Endothelial cell of umbilical vein (primary cell): ENCODE results near the gene TNRC6A. TPM values are rescaled to one million over a fixed set of nuclear protein-coding genes. Genes with fewer than 3 reads are reported as not detected.

Experiments used
- BruUV-seq: library from RNA; stranded (reverse); fragments of 400-500 nt; replicated peaks from 2 replicates; lab custom pipeline; 2021; lab: Mats Ljungman, UMichigan
- CTCF ChIA-PET: fragments of 300-600, 350-600 bp; sonication (Branson Sonifier 250); formaldehyde crosslinking; loops from one replicate; lab custom pipeline; 2021; ENCODE audit warnings: antibody characterized with exemption, inconsistent platforms; lab: Charles Lee
- POLR2A ChIA-PET: fragments of 300-600, 350-600 bp; sonication (Branson Sonifier 250); formaldehyde crosslinking; loops from one replicate; lab custom pipeline; 2021; ENCODE audit warnings: antibody characterized with exemption, inconsistent platforms; lab: Charles Lee
- DNase-seq: peaks from one replicate; pipeline ENCODE4 v3.0.0-alpha.2; 2011; ENCODE audit warnings: low read depth, low spot score
- FAIRE-seq: peaks from 2 replicates; lab custom pipeline; 2011; peaks lifted over from hg19 to GRCh38; lab: Jason Lieb, UNC
- H2AFZ ChIP-seq: 2 replicates; pipeline ENCODE4 v1.6.0; 2012; ENCODE audit warnings: low read depth, low read length, control low read depth, inconsistent platforms
- H3K27ac ChIP-seq: 2 replicates; pipeline ENCODE4 v1.5.1; 2011; ENCODE audit warnings: low read depth, mild to moderate bottlenecking, control low read depth, low read length, moderate library complexity; ENCODE audit not compliant: insufficient read depth
- H3K27me3 ChIP-seq, 2 experiments: 2 replicates each; pipeline versions ENCODE4 v1.6.0 to v1.6.1; 2011; ENCODE audit warnings: low read length in 2 of 2, mixed read lengths in 1 of 2; ENCODE audit not compliant: control insufficient read depth in 2 of 2, insufficient read depth in 2 of 2
- H3K36me3 ChIP-seq, 2 experiments: 2 replicates in 1 of 2; 3 replicates in 1 of 2; pipeline ENCODE4 v1.5.1; 2011; ENCODE audit warnings: low read length in 2 of 2, mild to moderate bottlenecking in 1 of 2, moderate library complexity in 1 of 2; ENCODE audit not compliant: control insufficient read depth in 2 of 2, insufficient read depth in 2 of 2; ENCODE audit errors: extremely low read depth in 1 of 2
- H3K4me1 ChIP-seq: 3 replicates; pipeline ENCODE4 v1.5.1; 2011; ENCODE audit warnings: mild to moderate bottlenecking, low read length; ENCODE audit not compliant: control insufficient read depth, insufficient read depth; ENCODE audit errors: extremely low read depth
- H3K4me2 ChIP-seq: 2 replicates; pipeline ENCODE4 v1.6.1; 2011; ENCODE audit warnings: low read length, control low read depth, mixed read lengths; ENCODE audit not compliant: insufficient read depth
- H3K4me3 ChIP-seq, 3 experiments: fragments of 200-600 bp in 1 of 3; sonication (generic), shearing (Covaris generic) in 1 of 3; replicated peaks in 1 of 3; 2 replicates each; pipeline ENCODE4 v1.5.1; 2011 to 2016; ENCODE audit warnings: control low read depth in 3 of 3, low read length in 3 of 3, mild to moderate bottlenecking in 2 of 3, inconsistent platforms in 1 of 3, low read depth in 1 of 3, moderate library complexity in 1 of 3; ENCODE audit not compliant: insufficient read depth in 1 of 3
- H3K79me2 ChIP-seq: 2 replicates; pipeline ENCODE4 v1.6.0; 2012; ENCODE audit warnings: low read length, inconsistent platforms; ENCODE audit not compliant: control insufficient read depth, insufficient read depth
- H3K9ac ChIP-seq: replicated peaks from 2 replicates; pipeline ENCODE3; 2011; ENCODE audit warnings: low read length, control low read depth; ENCODE audit not compliant: insufficient read depth; ENCODE audit errors: extremely low read depth
- H3K9me1 ChIP-seq: replicated peaks from 3 replicates; pipeline ENCODE4 v1.6.0; 2011; ENCODE audit warnings: mild to moderate bottlenecking, low read length; ENCODE audit not compliant: control insufficient read depth, insufficient read depth; ENCODE audit errors: extremely low read depth
- H3K9me3 ChIP-seq: replicated peaks from 2 replicates; pipeline ENCODE4 v1.5.1; 2012; ENCODE audit warnings: low read length, inconsistent platforms; ENCODE audit not compliant: control insufficient read depth, insufficient read depth
- H4K20me1 ChIP-seq: replicated peaks from 2 replicates; pipeline ENCODE3; 2011; ENCODE audit warnings: mild to moderate bottlenecking, low read length; ENCODE audit not compliant: control insufficient read depth, insufficient read depth; ENCODE audit errors: extremely low read depth
- CTCF ChIP-seq, 2 donors: IDR thresholded peaks; 1 replicate in 1 of 2; 2 replicates in 1 of 2; pipeline ENCODE4 v1.5.1; 2011; ENCODE audit warnings: low read length in 2 of 2, mild to moderate bottlenecking in 2 of 2, moderate library complexity in 2 of 2, control low read depth in 1 of 2, inconsistent platforms in 1 of 2, low read depth in 1 of 2; ENCODE audit not compliant: insufficient read depth in 1 of 2; ENCODE audit errors: extremely low read depth in 1 of 2
- EZH2 ChIP-seq: IDR thresholded peaks from 2 replicates; pipeline ENCODE4 v1.6.1; 2012; ENCODE audit warnings: borderline replicate concordance, low read depth, mild to moderate bottlenecking, moderate library complexity, low read length, inconsistent platforms; ENCODE audit not compliant: severe bottlenecking
- FOS ChIP-seq: IDR thresholded peaks from 2 replicates; pipeline ENCODE4 v1.6.1; 2011; ENCODE audit warnings: mild to moderate bottlenecking, low read length, moderate library complexity, borderline replicate concordance; ENCODE audit not compliant: insufficient read depth
- GATA2 ChIP-seq: IDR thresholded peaks from 2 replicates; pipeline ENCODE4 v1.7.0; 2011; ENCODE audit warnings: low read depth, mild to moderate bottlenecking, moderate library complexity, mixed read lengths, low read length; ENCODE audit not compliant: insufficient read length, insufficient read depth
- JUN ChIP-seq: IDR thresholded peaks from 2 replicates; pipeline ENCODE4 v1.6.1; 2011; ENCODE audit warnings: borderline replicate concordance, low read depth; ENCODE audit not compliant: insufficient read length, insufficient read depth
- MAX ChIP-seq: IDR thresholded peaks from 2 replicates; pipeline ENCODE4 v1.6.1; 2011; ENCODE audit not compliant: insufficient read depth, insufficient read length
- MYC ChIP-seq: IDR thresholded peaks from one replicate; pipeline ENCODE4 v1.6.1; 2011; ENCODE audit warnings: mild to moderate bottlenecking, low read depth, low read length
- POLR2A ChIP-seq: IDR thresholded peaks from 2 replicates; pipeline ENCODE4 v1.6.1; 2012; ENCODE audit warnings: low read depth, mild to moderate bottlenecking, control low read depth, low read length
- POLR2AphosphoS5 ChIP-seq: IDR thresholded peaks from 2 replicates; pipeline ENCODE4 v1.6.1; 2012; ENCODE audit warnings: low read depth, mild to moderate bottlenecking, control low read depth, low read length, moderate library complexity; ENCODE audit not compliant: insufficient read depth
- dilution Hi-C: fragments of 300-500 bp; cut with MboI; formaldehyde crosslinking; loops from one replicate; pipeline ENCODE4 v1.15.0; 2019; ENCODE audit warnings: low sequenced_read_pairs; ENCODE audit not compliant: extremely low pct_ligation_motif_present
- intact Hi-C: fragments of 100-400 bp; cut with micrococcal nuclease; formaldehyde crosslinking; loops from one replicate; pipeline ENCODE4 v1.10.0; 2022
- polyA plus RNA-seq, 4 experiments: library from polyadenylated mRNA; depleted of rRNA in 3 of 4; stranded (reverse) in 3 of 4; unstranded in 1 of 4; fragments of >200 nt; gene quantifications; 2 replicates each; pipeline versions ENCODE4 v1.2.1 to v1.2.3, GENCODE V29; 2011 to 2012; ENCODE audit warnings: missing spikeins in 1 of 4
- total RNA-seq: library from RNA; stranded (reverse); gene quantifications from 2 replicates; pipeline ENCODE4 v1.2.3, GENCODE V29; 2021

TNRC6A gene
- total and polyA plus RNA-seq, 2 donors (not counting 3 experiments of a cell fraction or from before 2014, with no cell fraction given) = 39.3 to 74.5 TPM

- H3K36me3 ChIP-seq = peaks cover 27 to 42% of the 10 kb centered on the region in 2 experiments
- no peak overlapping the region for H2AFZ ChIP-seq
- H3K27me3 ChIP-seq = no peaks in the 10 kb centered on the region
- peaks cover 4% of the 10 kb centered on the region for H3K4me1 ChIP-seq
- BruUV-seq = no TSS peak
- no peak overlapping the region for H3K4me2 ChIP-seq
- H3K27ac ChIP-seq = no peak overlapping the region
- ChIA-PET POLR2A (no interaction called here), CTCF (interaction anchor here (1.2 kb wide), 1 partner anchor 298 kb away, joined by 3 read pairs; no protein-coding TSS in a partner anchor)
- FAIRE-seq (no peak), DNase-seq (no peak)
- H3K4me3 ChIP-seq = no peak overlapping the region
- dilution Hi-C loops (no loop called here), intact Hi-C loops (no loop called here)
- H3K9ac ChIP-seq = no peak overlapping the region
- H3K79me2 ChIP-seq = no peaks in the 10 kb centered on the region
- no peak for TF ChIP-seq POLR2AphosphoS5
- TF ChIP-seq MYC = no peak
- TF ChIP-seq POLR2A = no peak
- no peak for TF ChIP-seq GATA2
- TF ChIP-seq JUN = no peak
- no peak for TF ChIP-seq FOS
- TF ChIP-seq EZH2 = no peak
- TF ChIP-seq CTCF (IDR thresholded peaks at IDR 0.05; ENCODE audit: extremely low read depth in 1 of 2, insufficient read depth in 1 of 2, low read depth in 1 of 2, low read length in 2 of 2) = no peak
- no peak for TF ChIP-seq MAX
- no peaks in the 10 kb centered on the region for H4K20me1 ChIP-seq
- no peaks in the 10 kb centered on the region for H3K9me3 ChIP-seq
- H3K9me1 ChIP-seq = no peaks in the 10 kb centered on the region
Observed at GRCh38 chr16:24815021-24815420, 85.6 kb downstream of the TNRC6A start.
